ENCODE data around the gene ZNF772.

Gene ZNF772

GRCh38 chr19:57435062-57435978 is 42.0 kb downstream of the ZNF772 start, which contains the start of gene ZNF749:
Gene ZNF749, plus strand, starts transcription at chr19:57435325. Its CDS starts 254 bp downstream, at chr19:57435579.
- peak; percentile 98 for DNase-seq

GRCh38 chr19:57434386-57435061 is 42.8 kb downstream of the ZNF772 start:
- DNase-seq: no peak

- no peak for DNase-seq
Observed at GRCh38 chr19:57421037-57421436, 56.3 kb downstream of the ZNF772 start.

GRCh38 chr19:57419439-57419838 is 57.9 kb downstream of the ZNF772 start:
- no peak for DNase-seq
